DLD1 (cell line): Measurements from ENCODE around the gene TFB2M.

Source experiments
- in situ Hi-C: cut with HindIII; loops from 2 replicates; pipeline ENCODE4 v1.10.0; 2017; ENCODE audit warnings: low sequenced_read_pairs

TFB2M gene

DNA sequence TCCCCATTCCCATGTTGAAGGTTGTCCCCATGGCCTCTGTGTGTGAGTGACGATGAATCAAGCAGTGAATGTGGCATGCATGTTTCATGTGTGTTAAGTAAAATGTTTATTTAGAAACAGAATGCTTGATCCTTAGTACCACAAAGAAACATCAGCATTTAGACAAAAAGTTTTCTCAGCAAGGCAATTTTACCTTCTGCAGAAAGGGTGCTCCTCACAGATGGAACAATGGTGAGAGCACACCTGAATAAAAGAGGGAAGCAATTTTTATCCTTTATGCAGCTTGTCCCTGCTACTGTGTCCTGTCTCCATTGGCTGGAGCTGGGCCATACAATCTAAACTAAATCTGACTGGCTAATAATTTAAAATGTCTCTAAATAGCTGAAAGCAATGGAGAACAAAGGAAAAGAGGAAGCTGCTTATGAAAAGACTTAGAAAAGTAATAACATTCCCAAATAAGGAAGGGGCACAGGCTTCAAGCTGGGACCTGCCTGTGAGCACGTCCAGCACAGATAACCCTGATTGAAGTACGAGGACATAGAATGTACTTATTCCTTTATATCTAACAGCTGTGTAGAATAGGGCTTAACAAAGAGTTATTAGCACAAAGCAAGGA, 50.6 kb downstream of the TFB2M start:
- in situ Hi-C loops = no loop called here

DNA sequence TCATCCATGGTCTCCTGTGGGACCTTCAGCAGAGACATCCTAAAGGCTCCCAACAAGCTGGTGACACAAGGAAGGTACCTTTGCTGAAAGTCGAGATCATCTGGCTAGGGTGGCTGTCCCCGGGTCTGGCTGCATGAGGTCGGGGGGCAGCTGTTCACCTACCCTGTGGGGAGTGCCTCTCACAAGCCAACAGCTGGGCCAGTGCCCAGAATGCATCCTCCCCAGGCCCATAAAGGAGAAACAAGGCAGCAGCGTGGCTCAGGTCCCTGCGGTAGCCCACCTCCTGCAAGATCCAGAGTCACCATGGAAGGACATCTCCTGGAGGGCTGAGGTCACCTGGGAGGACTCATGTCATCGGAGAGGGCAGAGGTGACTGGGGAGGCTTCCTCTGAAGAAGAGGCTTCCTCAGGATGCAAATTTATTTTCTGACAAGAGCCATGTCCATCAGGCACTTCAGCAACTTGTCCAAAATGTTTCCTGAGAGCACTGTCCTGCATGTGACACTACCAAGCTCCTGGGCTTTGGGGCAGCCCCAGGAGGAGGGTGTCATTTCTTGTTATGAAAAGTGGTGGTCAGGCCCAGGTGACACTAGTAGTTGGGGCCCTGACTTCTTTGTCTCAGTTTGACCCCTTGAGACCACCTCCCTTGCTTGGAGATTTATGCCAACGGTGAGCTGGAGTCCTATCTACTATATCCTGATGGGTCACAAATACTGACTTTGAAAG, 52.3 kb downstream of the TFB2M start:
- in situ Hi-C loops = no loop called here

DNA sequence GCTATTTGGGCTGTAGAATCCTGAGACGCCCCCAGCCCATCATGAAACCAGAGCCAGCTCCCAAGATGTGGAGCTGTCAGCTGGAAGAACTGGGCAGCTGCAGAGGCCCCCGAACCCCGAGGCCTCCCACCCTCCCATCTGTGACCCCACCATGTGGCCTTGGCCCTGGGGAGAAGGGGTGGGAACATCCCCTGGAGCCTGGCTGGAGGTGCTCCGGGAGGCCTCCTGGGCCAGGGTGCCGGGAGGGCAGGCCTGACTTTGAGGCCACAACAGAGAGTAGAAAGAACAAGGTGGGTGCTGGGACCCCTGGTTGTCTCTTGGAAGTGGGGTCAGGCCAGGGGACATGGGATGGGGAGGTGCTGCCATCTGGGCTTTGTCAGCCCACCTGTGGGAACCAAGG, 53.0 kb downstream of the TFB2M start:
- in situ Hi-C loops = no loop called here

DNA sequence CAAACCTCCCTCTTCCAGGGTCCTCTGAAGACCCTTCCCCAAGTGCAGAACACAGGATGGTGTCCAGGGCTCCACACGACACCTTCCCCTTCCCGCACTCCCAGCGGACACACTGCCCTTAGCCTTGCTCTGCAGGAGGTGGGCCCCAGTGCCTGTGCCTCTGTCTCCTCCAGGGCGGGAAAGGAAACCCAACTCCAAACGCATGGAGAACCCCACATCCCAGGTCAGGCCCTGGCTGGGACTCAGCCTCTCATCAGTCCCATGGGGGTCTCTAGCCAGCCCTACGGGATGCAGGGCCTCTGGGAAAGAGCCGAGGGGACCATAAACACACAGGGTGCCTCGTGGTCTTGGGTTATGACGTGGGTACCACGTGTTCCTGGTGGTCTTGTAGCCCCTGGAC, 53.4 kb downstream of the TFB2M start:
- in situ Hi-C loops = no loop called here

DNA sequence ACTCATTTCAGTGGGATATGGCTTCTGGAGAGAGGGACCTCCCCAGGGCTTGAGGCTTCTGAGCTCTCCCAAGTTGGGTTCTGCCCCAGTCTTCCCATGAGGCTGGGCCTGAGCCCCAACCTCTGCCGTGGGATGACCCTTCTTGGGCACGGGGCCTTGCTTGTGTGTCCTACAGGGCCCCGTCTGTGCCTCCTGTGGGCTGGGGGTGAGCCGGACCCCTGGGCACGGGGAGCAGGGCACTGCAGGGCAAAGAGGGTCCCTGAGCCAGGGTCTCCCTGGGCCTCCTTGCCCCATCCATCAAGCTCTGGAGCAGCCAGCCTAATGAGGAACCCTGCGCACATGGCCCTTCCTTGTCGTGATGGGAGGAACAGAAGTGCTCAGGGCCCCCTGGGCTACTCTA, 53.8 kb downstream of the TFB2M start:
- in situ Hi-C loops = no loop called here

DNA sequence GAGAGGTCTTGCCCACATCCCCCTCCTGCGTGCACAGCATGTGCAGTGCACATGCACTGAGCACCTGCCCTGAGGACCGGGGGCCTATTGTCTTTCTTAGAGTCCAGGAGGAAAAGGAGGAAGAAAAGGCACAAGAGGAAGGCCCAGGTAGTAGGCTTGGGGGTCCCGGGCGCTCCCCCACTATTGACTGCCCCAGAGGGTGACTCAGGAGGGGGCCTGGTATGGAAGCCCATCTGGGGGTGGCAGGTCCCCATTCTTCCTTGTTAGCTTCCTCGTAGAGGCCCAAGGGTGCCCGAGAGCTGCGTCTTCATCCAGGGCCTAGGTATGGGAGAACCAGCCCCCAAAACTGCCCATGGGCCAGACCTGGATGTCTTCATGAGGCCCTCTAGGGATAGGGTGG, 54.9 kb downstream of the TFB2M start:
- in situ Hi-C loops = no loop called here

DNA sequence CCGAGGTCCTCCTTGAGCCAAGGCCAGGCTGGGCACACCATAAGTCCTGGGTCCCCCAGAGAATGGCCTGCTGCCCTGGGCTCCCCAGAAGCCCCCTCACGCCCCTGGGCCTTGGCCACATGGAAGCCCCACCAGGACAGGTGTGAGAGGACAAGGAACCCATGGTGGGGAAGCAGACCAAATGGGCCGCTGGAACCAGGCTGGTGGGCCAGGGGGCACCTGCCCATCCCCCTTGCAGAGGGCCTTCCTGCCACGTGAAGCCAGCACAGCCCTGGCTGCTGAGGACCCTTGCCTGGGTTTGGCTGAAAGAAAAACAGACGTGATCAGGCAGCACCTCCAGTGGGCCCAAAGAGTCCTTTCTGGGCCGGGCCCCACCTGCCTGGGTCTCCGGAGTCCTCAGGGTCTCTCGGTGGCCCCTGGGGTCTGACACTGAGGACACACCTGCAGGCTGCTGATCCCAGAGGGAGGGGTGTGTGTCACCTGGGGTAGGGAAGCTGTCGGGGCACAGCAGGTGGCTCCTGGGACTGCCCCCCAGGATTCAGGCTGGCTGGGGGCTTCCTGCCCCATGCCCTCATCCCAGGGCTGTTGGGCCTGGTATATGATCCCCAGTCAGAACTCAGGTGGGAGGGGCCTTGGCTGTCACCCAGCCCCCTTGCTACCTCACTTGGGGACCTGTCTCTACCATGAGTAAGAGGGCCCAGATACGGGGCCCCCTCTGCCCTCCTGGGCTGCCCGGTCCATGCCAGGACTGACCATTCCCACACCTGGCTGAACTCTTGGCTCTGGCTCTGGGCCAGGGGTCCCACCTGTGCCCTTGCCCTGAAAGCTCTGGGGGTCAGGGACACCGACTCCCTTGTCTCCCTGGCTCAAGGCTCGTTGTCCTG, 55.7 kb downstream of the TFB2M start:
- in situ Hi-C loops = no loop called here

DNA sequence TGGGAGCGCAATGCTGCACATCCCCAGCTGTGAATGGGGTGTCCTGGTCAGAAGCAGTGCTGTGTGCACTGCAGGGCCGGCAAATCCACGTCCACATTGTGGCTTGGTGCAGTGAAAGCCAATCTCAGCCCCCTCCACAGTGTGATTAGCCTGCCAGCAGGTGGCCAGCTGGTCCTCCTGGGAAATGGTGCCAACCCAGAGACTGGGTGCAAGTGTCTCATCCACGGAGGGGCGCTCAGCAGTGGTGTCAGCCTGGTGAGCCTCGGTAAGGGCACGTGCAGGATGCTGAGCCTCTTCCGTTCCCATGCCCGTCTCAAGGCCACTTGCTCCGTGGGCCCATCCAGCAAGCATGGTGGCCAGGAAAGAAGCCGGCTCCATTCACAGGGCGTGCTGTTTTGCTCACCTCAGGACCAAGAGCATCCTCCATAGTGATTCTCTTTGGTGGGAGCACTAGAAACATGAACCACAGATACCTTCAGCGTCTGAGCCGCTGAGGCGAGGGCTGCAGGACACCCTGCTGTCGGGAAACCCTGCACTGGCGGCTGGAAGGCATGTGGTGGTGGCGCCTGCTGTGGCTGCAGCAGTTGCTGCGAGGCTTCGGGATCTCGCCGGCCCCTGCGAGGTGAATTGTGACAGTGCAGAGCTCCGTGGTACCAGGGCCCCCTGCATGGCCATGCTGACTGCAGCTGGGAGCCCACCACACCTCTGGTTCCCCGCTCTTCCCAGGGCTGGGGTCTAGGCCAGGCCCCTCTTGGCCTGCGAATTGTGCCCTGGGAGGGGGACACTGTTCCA, 57.0 kb downstream of the TFB2M start:
- in situ Hi-C loops = no loop called here

DNA sequence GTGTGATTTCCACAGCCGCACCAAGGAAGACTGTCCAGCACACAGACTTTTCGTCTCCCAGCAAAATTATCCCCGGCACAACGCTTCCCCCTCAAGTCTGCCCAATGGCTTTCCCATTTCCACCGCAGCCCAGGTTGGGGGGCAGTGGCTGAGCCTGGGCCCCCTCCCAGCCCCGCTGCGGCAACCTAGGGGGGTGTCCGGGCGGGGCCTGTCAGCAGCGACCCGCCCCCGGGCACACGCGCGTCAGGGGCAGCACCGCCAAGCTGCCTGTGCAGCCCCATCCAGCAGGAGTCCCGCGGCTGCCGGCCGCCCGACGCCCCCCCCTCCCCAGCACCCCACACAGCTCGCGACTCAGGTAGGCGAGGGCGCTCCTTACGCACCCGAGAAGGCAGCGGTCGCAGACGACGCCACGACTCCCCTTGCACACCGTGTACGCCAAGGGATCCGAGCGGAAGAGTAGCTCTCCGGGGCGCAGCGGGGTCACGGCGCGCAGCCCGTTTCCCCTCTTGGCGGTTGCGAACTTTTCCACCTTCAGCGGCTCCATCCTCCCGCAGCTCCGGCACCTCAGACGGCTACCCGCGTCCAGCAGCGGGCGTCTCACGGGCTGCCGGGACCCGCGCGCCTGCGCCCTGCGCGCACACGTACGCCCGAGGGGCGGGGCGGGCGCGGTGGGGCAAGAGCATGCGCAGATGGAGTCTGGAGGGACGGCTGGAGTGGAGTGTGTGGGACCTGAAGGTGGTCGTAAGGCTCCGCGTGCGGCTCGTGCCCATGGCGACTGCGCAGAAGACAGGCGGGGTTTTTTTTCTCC, 59.2 kb downstream of the TFB2M start, which contains the start of gene SMYD3:
TSS of gene SMYD3 (minus strand) at position 606 of the 808 bp plus-strand sequence.
- in situ Hi-C loops = no loop called here

DNA sequence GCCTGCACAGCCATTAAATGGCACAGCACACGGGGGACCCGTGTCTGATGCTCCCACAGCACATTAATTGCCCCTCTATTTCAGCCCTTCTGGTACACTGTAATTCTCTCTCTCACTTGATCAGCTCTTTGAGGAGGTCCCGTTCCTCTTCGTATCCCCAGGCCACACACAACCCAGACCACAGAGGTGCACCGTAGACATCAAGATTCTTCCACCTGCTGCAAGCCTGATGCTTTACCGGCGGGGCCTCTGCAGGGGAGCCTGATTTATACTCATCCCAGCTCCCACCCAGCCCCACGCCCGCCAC, 59.7 kb downstream of the TFB2M start:
- in situ Hi-C loops = no loop called here

DNA sequence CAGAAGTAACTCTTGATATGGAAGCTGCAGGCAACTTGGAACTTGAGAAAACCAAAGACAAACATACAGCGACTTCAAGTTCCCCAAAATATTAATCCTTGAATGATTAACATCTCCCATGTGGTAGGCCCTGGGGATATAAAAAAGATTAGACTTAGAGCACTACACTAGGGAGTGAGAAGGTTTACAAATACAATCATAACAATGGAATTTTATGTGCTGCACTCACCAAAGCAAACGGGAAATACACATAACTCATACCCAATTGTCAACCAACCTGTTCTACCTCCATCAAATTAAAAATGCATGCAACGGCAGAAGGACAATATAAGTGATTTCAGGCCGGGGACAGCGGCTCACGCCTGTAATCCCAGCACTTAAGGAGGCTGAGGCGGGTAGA, 62.7 kb downstream of the TFB2M start:
- in situ Hi-C loops = no loop called here

DNA sequence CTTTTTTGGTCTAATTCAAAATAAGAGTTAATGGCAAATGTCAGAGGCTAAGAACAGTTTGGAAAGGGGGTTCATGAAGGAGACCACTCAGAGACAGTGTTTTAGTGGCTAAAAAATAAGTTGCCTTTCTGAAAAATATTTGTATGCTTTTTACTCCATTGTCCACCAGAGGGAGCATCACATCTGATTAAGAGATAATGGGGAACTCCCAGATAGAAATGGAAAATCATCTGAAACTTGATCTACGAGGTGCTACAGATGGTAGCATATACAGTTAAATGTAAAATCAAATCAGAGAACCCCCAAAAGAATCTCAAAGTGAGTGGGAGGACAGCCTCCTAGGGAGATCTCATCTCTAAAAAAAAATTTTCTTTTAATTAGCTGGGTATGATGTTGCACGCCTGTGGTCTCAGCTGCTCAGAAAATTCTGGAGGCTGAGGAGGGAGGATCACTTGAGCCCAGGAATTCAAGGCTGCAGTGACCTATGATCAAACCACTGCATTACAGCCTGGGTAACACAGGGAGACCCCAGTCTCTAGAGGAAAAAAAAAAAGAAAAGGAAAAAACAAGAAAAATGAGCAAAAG, 68.6 kb downstream of the TFB2M start:
- in situ Hi-C loops = no loop called here

DNA sequence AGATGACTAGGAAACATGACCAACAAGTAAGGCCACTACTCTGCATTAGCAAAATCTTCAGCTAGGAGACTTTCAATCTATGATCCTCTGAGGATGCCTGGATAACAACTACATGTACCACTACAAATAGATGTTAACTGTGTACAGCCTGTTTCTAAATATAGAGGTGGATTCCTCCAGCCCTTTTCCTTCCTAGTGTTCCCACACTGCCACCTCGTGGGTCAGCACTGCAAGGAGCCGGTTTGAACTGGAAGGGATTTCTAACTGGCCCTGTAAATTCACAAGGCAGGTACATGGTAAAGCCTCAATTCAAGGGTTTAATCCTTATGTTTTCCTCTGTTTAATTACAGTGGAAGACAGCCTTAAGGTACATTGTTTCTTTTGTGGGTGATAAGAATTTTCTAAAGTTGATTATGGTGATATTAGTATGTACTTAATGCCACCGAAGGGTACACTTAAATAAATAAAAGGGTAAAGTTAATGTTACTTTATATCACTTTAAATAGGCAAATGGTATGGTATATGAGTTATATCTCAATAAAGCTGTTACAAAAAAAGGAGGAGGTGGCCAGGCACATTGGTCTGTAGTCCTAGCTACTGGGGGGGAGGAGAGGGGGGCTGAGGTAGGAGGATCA, 73.3 kb downstream of the TFB2M start:
- in situ Hi-C loops = no loop called here

DNA sequence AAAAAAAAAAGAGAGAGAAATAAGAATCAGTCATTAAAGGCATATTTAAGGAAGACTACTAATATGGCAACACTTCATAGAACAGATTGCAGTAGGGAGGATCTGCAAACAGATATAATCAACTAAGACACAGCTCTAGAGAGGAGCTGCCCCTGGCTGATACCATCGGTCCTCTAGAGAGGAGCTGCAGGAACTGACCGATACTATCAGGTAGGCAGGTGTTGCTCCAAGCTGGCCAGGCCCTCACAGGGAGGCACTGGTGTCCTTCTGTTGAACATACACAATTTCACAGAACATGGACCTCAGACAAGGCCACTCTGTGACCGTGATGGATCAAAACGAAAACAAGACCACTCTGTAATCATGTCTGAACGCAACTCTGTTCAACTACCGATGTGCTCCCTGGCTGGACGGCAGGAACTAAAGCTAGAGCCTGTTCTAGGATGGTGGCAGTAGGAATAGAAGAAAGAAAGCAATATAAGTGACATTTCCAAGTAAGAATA, 74.5 kb downstream of the TFB2M start:
- in situ Hi-C loops = no loop called here
